GM23248 (cell line): ENCODE results near the gene RPS6KB2.

Experiments used
- EZH2 ChIP-seq: fragments of 200-600 bp; sonication (generic); IDR thresholded peaks from 2 replicates; pipeline ENCODE4 v1.6.1; 2018; ENCODE audit warnings: antibody characterized with exemption, mild to moderate bottlenecking; ENCODE audit not compliant: insufficient read depth, poor library complexity, severe bottlenecking
- EZH2phosphoT487 ChIP-seq: fragments of 200-600 bp; sonication (generic); IDR thresholded peaks from 2 replicates; pipeline ENCODE4 v1.6.1; 2018; ENCODE audit warnings: antibody characterized with exemption, moderate library complexity, mild to moderate bottlenecking, low read depth; ENCODE audit not compliant: insufficient read depth

- TF ChIP-seq EZH2 = no peak
- no peak for TF ChIP-seq EZH2phosphoT487
Observed at GRCh38 chr11:67452141-67452952, 24.1 kb downstream of the RPS6KB2 start, which contains the start of gene GPR152.
